CD14-positive monocyte (primary cell): ENCODE measurements around the gene RSPH1. TPM values are rescaled to one million over a fixed set of nuclear protein-coding genes. Genes with fewer than 3 reads are reported as not detected.

ENCODE experiments used
- DNase-seq, 3 donors: peaks; one replicate each; pipeline ENCODE4 v3.0.0-alpha.2; 2011 to 2022
- H2AFZ ChIP-seq: 2 replicates; pipeline ENCODE4 v1.6.0; 2012; ENCODE audit warnings: mild to moderate bottlenecking, low read depth, low read length, inconsistent platforms; ENCODE audit not compliant: insufficient read depth, poor library complexity, severe bottlenecking
- H3K27ac ChIP-seq, 2 donors: 1 replicate in 1 of 2; 2 replicates in 1 of 2; pipeline ENCODE4 v1.5.1; 2012 to 2013; ENCODE audit warnings: low read length in 2 of 2, control low read depth in 1 of 2, inconsistent platforms in 1 of 2, low read depth in 1 of 2, mild to moderate bottlenecking in 1 of 2
- H3K27me3 ChIP-seq, 2 donors: one replicate each; pipeline versions ENCODE4 v1.6.0 to v1.6.1; 2011 to 2013; ENCODE audit warnings: low read length in 2 of 2; ENCODE audit not compliant: control insufficient read depth in 2 of 2, insufficient read depth in 2 of 2
- H3K36me3 ChIP-seq, 2 donors: replicated peaks in 1 of 2; 1 replicate in 1 of 2; 2 replicates in 1 of 2; pipeline versions ENCODE4 v1.5.1 to v1.6.1; 2012 to 2013; ENCODE audit warnings: low read length in 2 of 2, control low read depth in 1 of 2, inconsistent platforms in 1 of 2, mild to moderate bottlenecking in 1 of 2; ENCODE audit not compliant: insufficient read depth in 2 of 2, control insufficient read depth in 1 of 2
- H3K4me1 ChIP-seq, 2 donors: 1 replicate in 1 of 2; 2 replicates in 1 of 2; pipeline versions ENCODE4 v1.5.1 to v1.6.1; 2012 to 2013; ENCODE audit warnings: low read length in 2 of 2, control low read depth in 1 of 2, inconsistent platforms in 1 of 2, mild to moderate bottlenecking in 1 of 2, moderate library complexity in 1 of 2; ENCODE audit not compliant: insufficient read depth in 2 of 2, control insufficient read depth in 1 of 2
- H3K4me2 ChIP-seq: replicated peaks from 2 replicates; pipeline ENCODE3; 2012; ENCODE audit warnings: low read length, moderate library complexity, mild to moderate bottlenecking; ENCODE audit not compliant: poor library complexity, severe bottlenecking; ENCODE audit errors: extremely low read depth
- H3K4me3 ChIP-seq, 3 experiments: fragments of 200-600 bp in 1 of 3; sonication (generic) in 1 of 3; replicated peaks in 1 of 3; 1 replicate in 2 of 3; 2 replicates in 1 of 3; pipeline ENCODE4 v1.5.1; 2011 to 2013; ENCODE audit warnings: low read length in 3 of 3, mild to moderate bottlenecking in 3 of 3, control low read depth in 2 of 3, low read depth in 2 of 3, inconsistent platforms in 1 of 3, moderate library complexity in 1 of 3
- H3K79me2 ChIP-seq: 2 replicates; pipeline ENCODE4 v1.6.0; 2012; ENCODE audit warnings: mild to moderate bottlenecking, control low read depth, inconsistent platforms, low read length, moderate library complexity; ENCODE audit not compliant: insufficient read depth
- H3K9ac ChIP-seq: 2 replicates; pipeline ENCODE4 v1.6.0; 2017; ENCODE audit warnings: low read length, mild to moderate bottlenecking; ENCODE audit not compliant: insufficient read depth, poor library complexity, severe bottlenecking
- H3K9me3 ChIP-seq, 2 donors: replicated peaks in 1 of 2; 1 replicate in 1 of 2; 2 replicates in 1 of 2; pipeline versions ENCODE4 v1.5.1 to v1.6.1; 2012 to 2013; ENCODE audit warnings: low read length in 2 of 2, control low read depth in 1 of 2; ENCODE audit not compliant: control insufficient read depth in 1 of 2, insufficient read depth in 1 of 2
- H4K20me1 ChIP-seq: 2 replicates; pipeline ENCODE4 v1.6.0; 2012; ENCODE audit warnings: mild to moderate bottlenecking, low read length, control low read depth, moderate library complexity; ENCODE audit not compliant: insufficient read depth
- H3K27ac Mint-ChIP-seq, 7 donors: one replicate each; pipeline ENCODE4 v1.8.0; 2020; ENCODE audit warnings: mild to moderate bottlenecking in 7 of 7, mixed read lengths in 7 of 7, moderate library complexity in 6 of 7, inconsistent platforms in 2 of 7
- H3K27me3 Mint-ChIP-seq, 3 donors: one replicate each; pipeline ENCODE4 v1.8.0; 2021 to 2022; ENCODE audit warnings: low read depth in 3 of 3, mild to moderate bottlenecking in 3 of 3, mixed read lengths in 3 of 3, moderate library complexity in 3 of 3, inconsistent platforms in 1 of 3
- H3K36me3 Mint-ChIP-seq, 2 donors: one replicate each; pipeline ENCODE4 v1.8.0; 2020; ENCODE audit warnings: mixed read lengths in 2 of 2, inconsistent platforms in 1 of 2, mild to moderate bottlenecking in 1 of 2
- H3K4me1 Mint-ChIP-seq: one replicate; pipeline ENCODE4 v1.8.0; 2020; ENCODE audit warnings: mild to moderate bottlenecking, mixed read lengths
- H3K4me3 Mint-ChIP-seq, 2 donors: one replicate each; pipeline ENCODE4 v1.8.0; 2020; ENCODE audit warnings: mild to moderate bottlenecking in 2 of 2, mixed read lengths in 2 of 2, moderate library complexity in 1 of 2
- H3K9me3 Mint-ChIP-seq, 7 donors: one replicate each; pipeline ENCODE4 v1.8.0; 2020 to 2022; ENCODE audit warnings: mixed read lengths in 7 of 7, mild to moderate bottlenecking in 6 of 7, moderate library complexity in 6 of 7, inconsistent platforms in 2 of 7
- WGBS: methylation state at CpG from one replicate; pipeline ENCODE4 v1.1.5; 2013; ENCODE audit warnings: missing lambda C conversion rate; ENCODE audit not compliant: insufficient coverage; 5-methylcytosine and 5-hydroxymethylcytosine counted together
- intact Hi-C, 2 donors: fragments of 100-400 bp; cut with micrococcal nuclease; formaldehyde crosslinking; loops; one replicate each; pipeline versions ENCODE4 v1.15.0 to v1.15.1; 2023
- polyA plus RNA-seq, 3 donors: library from polyadenylated mRNA; depleted of rRNA in 1 of 3; unstranded in 2 of 3; stranded (reverse) in 1 of 3; fragments of 300-500 nt in 2 of 3; fragments of >200 nt in 1 of 3; fragmentation: Illumina TruSeq in 2 of 3; gene quantifications; 1 replicate in 2 of 3; 2 replicates in 1 of 3; pipeline ENCODE4 v1.2.3, GENCODE V29; 2012 to 2021
- TF ChIP-seq, protein P1 (sequence below): fragments of 200-600 bp; IDR thresholded peaks from one replicate; pipeline ENCODE4 v1.8.0; 2022; ENCODE audit warnings: antibody characterized with exemption, mild to moderate bottlenecking

RSPH1 gene
- polyA plus RNA-seq, 3 donors: 0.03 TPM; not detected in 2

DNA sequence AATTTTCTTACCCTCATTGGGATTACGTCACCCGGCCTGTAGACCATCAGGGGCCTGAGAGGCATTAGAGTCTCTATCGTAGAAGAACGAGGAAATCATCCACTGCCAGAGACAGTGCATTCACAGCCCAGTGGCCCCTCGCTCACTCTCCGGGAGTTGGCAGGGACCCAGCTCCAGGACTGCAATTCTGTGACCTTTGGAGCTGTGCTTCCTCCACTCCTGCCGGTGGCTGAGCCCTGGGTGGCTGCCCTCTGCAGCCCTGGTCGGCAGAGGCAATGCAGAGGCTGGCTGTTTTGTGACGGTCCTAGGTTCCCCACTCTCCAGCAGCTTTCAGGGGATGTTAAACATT lies 30.3 kb upstream of the RSPH1 start:
- Histone ChIP-seq H3K4me2 (no peak overlapping the region), H3K9ac (no peak overlapping the region), H3K4me1 (peaks cover 26 to 29% of the 10 kb centered on the region in 2 donors), H3K9me3 (no peaks in the 10 kb centered on the region), H4K20me1 (no peaks in the 10 kb centered on the region), H2AFZ (no peak overlapping the region), H3K79me2 (no peaks in the 10 kb centered on the region), H3K27ac (no peak overlapping the region), H3K36me3 (peaks cover 17 to 58% of the 10 kb centered on the region in 2 donors), H3K27me3 (no peaks in the 10 kb centered on the region), H3K4me3 (no peak overlapping the region)
- no peak overlapping the region for H3K4me3 Mint-ChIP-seq
- peaks cover 0 to 3% (median 2%) of the 10 kb centered on the region in 3 donors for H3K27me3 Mint-ChIP-seq
- WGBS: 26% methylated on average over 8 of the region's 9 CpGs
- intact Hi-C loops: loop anchor here in 1 of 2 donors (10.0 kb wide), 1 partner anchor 222 kb away; no protein-coding TSS in a partner anchor
- H3K36me3 Mint-ChIP-seq: peaks cover 46 to 75% of the 10 kb centered on the region in 2 donors
- DNase-seq: no peak
- peaks cover 33% of the 10 kb centered on the region for H3K4me1 Mint-ChIP-seq
- peak overlapping the region in 1 of 7 donors; percentile 56 for H3K27ac Mint-ChIP-seq
- TF ChIP-seq, protein P1, sequence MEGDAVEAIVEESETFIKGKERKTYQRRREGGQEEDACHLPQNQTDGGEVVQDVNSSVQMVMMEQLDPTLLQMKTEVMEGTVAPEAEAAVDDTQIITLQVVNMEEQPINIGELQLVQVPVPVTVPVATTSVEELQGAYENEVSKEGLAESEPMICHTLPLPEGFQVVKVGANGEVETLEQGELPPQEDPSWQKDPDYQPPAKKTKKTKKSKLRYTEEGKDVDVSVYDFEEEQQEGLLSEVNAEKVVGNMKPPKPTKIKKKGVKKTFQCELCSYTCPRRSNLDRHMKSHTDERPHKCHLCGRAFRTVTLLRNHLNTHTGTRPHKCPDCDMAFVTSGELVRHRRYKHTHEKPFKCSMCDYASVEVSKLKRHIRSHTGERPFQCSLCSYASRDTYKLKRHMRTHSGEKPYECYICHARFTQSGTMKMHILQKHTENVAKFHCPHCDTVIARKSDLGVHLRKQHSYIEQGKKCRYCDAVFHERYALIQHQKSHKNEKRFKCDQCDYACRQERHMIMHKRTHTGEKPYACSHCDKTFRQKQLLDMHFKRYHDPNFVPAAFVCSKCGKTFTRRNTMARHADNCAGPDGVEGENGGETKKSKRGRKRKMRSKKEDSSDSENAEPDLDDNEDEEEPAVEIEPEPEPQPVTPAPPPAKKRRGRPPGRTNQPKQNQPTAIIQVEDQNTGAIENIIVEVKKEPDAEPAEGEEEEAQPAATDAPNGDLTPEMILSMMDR: no peak
- peaks cover 0 to 2% (median 0%) of the 10 kb centered on the region in 7 donors for H3K9me3 Mint-ChIP-seq

DNA sequence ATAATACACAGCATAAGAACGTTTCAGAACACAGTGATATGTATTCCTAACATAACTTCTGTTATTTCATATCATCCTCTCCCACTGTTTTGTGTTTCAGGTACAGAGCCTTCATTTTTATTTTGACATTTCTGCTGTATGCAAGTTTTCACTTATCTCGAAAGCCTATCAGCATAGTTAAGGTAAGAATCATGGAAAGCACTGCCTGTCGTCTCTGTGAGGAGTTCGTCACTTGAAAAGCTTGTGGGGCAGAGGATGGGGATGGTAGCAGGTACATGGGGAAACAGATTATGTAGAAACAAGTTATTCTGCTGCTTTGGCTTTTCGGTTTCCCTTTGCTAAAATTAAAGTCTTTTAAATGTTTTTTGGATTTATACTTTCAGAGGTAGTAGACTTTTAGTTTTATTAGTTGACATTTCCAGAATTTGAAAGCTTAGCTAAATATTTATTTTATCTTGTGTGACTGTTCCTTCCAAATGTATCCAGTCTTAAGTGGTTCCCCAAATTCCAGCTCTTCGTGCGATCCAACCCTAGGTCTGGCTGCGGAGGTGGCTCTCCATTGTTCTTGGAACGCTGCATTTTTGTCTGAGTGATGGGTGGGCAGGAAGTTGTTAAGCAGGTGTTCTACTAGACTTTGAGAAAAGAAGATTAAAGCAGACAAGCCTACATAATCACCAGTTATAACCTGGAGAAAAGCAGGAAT lies 29.8 kb upstream of the RSPH1 start:
- 84% methylated on average over 4 of the region's 9 CpGs for WGBS
- peak overlapping the region in 1 of 7 donors; percentile 73 for H3K27ac Mint-ChIP-seq

More for the DNA sequence above, 29.8 kb upstream of the RSPH1 start:
- no peaks in the 10 kb centered on the region for H3K9me3 ChIP-seq
- no peak overlapping the region for H2AFZ ChIP-seq
- H3K4me2 ChIP-seq: no peak overlapping the region
- Mint-ChIP-seq H3K27me3 (peaks cover 0 to 3% (median 2%) of the 10 kb centered on the region in 3 donors), H3K4me1 (peaks cover 33% of the 10 kb centered on the region), H3K9me3 (peaks cover 0 to 2% (median 0%) of the 10 kb centered on the region in 7 donors), H3K36me3 (peaks cover 47 to 75% of the 10 kb centered on the region in 2 donors), H3K4me3 (no peak overlapping the region)
- H3K27ac ChIP-seq: no peak overlapping the region
- H3K4me3 ChIP-seq: no peak overlapping the region
- H4K20me1 ChIP-seq: no peaks in the 10 kb centered on the region
- H3K4me1 ChIP-seq: peaks cover 26 to 29% of the 10 kb centered on the region in 2 donors
- intact Hi-C loops: loop anchor here in 1 of 2 donors (10.0 kb wide), 1 partner anchor 221 kb away; no protein-coding TSS in a partner anchor
- peaks cover 17 to 64% of the 10 kb centered on the region in 2 donors for H3K36me3 ChIP-seq
- H3K9ac ChIP-seq: no peak overlapping the region
- H3K79me2 ChIP-seq: no peaks in the 10 kb centered on the region
- H3K27me3 ChIP-seq: no peaks in the 10 kb centered on the region
- TF ChIP-seq, protein P1: no peak
- DNase-seq: no peak
